HG02623 (cell line): ENCODE data around the gene ZC3H12A.
"Not testable (repeated sequence)": the region's sequence is repeated elsewhere in the genome, so short reads cannot be mapped to it uniquely, and the experiment has no call there.

Source experiments
- ATAC-seq: cut with Tn5 transposase; IDR thresholded peaks from one replicate; pipeline ENCODE4 v1.9.1; 2021; ENCODE audit warnings: moderate library complexity; ENCODE audit not compliant: unreplicated experiment

Gene ZC3H12A

GRCh38 chr1:37498872-37499617 lies 24.7 kb downstream of the ZC3H12A start:
- no peak for ATAC-seq

- ATAC-seq: no peak
Measured at GRCh38 chr1:37501661-37502060, 27.3 kb downstream of the ZC3H12A start.

GRCh38 chr1:37502104-37502503 lies 27.7 kb downstream of the ZC3H12A start:
- ATAC-seq: no peak

DNA sequence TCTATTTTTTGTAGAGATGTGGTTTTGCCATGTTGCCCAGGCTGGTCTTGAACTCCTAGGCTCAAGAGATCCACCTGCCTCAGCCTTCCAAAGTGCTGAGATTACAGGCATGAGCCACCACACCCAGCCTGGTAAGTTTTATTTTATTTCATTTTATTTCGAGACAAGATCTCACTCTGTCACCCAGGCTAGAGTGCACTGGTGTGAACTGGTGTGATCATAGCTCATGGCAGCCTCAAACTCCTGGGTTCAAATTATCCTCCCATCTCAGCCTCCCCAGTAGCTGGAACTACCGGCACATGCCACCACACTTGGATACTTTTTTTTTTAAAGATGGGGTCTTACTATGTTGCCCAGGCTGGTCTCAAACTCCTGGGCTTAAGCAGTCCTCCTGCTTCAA lies 28.4 kb downstream of the ZC3H12A start:
- not testable (repeated sequence) for ATAC-seq

- ATAC-seq: no peak
Measured at GRCh38 chr1:37506740-37507139, 32.4 kb downstream of the ZC3H12A start.

GRCh38 chr1:37509181-37509580 lies 34.8 kb downstream of the ZC3H12A start:
- ATAC-seq: no peak

GRCh38 chr1:37513795-37514349 lies 39.5 kb downstream of the ZC3H12A start:
- ATAC-seq: no peak

DNA sequence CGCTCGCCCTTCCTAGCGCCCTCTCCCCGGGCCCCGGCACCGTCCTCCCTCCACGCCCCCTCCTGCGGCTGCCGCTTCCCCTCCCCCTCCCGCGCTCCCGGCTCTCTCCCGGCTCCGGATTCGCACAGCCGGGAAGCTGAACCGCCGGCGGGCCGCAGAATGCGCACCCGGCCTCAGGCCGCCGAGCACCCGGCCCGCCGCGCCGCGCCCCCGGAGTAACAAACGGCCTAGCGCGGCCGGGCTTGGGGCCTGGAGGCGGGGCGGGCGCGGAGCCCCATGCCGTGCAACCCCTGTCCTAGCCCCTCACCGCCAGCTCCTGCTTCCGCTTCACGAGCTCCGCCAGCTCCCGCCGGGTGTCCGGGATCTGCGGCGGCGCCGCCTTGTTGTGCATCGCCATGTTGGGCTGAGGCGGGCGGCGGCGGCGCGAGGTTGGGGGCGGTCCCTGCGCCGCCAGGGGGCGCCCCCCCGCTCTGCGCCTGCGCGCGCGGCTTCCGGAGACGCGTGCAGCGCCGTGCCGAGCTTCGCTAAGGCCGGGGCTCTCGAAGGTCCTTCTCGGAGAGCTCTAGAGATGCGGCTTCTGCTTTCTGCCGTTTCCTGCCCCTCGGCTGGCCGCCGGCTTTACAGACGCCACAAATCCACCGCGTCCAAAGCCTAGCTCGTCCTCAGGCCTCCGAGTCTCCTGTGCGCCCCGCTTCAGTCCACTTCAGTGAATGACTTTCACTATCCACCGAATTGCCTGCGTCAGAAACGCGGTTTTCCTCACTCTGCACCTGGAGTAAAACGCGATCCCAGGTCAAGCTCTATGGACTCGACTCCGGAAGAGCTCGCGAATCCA lies 40.2 kb downstream of the ZC3H12A start, which contains the start of gene MEAF6:
TSS of gene MEAF6 (minus strand) at position 417 of the 835 bp plus-strand sequence. CDS start at position 397, 20 bp downstream.
- peak; percentile 87 for ATAC-seq

DNA sequence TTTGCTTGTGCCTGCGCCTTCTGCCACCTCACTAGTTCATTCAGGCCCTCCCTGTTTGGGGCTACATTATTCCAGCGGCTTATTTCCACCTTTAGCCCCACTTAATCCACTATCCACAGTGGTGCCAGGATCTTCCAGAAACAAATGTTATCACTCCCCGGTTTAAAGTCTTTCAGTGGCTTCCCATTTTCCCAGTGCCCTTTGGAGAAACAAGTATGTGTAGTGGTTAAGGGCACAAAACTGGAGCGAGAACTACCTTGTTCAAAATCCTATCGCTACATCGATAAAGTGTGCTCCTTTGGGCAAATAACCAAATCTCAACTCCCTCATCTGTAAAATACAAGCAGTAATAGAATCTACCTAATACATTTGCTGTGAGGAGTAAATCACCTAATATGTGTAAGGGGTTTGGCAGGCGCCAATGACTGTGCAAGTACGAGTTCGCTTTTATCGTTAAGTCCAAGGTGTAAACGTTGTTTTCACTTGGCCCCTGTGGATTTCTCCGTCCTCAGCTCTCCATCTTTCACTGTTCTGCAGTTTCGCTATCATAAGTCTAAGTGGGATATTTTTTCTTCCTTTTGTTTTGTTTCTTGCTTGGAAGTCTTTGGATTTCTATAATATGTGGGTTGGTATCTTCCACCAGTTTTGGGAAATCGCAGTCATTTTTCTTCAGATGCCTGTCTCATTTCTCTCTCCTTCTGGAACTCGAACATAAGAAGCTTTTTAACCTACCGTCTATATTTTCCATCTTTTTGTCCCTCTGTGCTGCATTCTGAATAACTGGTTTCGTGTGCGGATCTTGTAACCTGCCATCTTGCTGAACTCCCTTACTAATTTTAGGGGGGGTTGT lies 41.0 kb downstream of the ZC3H12A start:
- no peak for ATAC-seq

DNA sequence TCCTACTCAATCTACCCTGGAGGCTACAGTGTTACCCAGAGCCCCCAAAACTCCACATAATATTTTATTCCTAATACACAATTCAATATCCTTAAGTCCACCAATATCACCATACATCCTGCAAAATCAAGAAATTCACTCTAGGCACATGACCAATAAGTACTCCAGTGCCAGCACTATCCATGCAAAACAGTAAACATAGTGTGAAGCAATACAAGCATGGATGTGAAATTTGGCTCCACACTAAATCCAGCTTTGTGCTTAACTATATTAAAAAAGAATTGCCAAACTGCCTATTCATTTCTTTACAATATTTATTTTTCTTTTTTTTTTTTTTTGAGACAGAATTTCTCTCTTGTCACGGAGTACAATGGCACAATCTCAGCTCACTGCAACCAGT lies 43.2 kb downstream of the ZC3H12A start:
- ATAC-seq: no peak

DNA sequence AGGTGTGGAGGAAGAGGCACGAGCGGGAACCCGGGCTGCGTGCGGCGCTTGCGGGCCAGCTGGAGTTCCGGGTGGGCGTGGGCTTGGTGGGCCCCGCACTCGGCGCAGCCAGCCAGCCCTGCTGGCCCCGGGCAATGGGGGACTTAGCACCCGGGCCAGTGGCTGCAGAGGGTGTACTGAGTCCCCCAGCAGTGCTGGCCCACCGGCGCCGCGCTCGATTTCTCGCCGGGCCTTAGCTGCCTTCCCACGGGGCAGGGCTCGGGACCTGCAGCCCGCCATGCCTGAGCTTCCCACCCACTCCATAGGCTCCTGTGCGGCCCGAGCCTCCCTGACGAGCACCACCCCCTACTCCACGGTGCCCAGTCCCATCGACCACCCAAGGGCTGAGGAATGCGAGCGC lies 43.9 kb downstream of the ZC3H12A start:
- not testable (repeated sequence) for ATAC-seq

DNA sequence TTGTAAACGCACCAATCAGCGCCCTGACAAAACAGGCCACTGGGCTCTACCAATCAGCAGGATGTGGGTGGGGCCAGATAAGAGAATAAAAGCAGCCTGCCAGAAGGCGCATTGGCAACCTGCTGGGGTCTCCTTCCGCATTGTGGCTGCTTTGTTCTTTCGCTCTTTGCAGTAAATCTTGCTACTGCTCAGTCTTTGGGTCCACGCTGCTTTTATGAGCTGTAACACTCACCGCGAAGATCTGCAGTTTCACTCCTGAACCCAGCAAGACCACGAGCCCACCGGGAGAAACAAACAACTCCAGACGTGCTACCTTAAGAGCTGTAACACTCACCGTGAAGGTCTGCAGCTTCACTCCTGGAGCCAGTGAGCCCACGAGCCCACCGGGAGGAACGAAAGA lies 44.5 kb downstream of the ZC3H12A start:
- ATAC-seq: not testable (repeated sequence)

- no peak for ATAC-seq
Measured at GRCh38 chr1:37519613-37520012, 45.2 kb downstream of the ZC3H12A start.

GRCh38 chr1:37529888-37530287 lies 55.5 kb downstream of the ZC3H12A start:
- ATAC-seq: not testable (repeated sequence)

- ATAC-seq: not testable (repeated sequence)
Measured at GRCh38 chr1:37532418-37533156, 58.2 kb downstream of the ZC3H12A start.

DNA sequence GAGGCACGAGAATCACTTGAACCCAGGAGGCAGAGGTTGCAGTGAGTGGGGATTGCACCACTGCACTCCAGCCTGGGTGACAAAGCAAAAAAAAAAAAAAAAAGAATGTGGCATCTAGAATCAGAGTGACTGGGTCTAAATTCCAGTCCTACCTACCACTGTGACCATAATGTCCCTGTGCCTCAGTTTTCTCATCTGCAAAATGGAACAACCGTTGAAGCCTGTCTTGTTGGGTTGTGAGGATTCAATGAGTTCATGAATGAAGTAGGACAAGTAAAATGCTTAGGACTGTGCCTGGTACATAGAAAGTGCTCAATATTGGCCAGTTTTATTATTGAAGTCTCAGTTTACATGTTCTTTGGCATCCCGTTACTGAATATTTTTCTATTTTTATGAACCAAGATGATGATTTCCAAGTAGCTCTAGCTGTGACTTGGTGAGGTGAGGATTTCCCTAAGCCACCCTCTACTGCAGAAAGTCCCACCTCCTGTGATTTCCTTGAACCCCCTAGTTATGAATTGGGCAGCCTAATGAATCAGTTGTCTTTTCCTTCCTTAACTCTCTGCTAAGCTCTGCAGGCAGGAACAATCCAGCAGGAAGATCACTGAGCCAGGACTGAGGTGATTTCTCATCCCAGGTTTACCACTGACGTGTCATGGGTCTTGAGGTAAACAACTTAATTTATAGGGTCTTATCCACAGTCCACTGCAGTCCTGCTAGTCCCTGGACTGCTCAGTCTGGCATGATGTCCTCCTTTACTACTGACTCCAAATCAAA lies 59.1 kb downstream of the ZC3H12A start:
- ATAC-seq: no peak
